Measurements from ENCODE around the gene PRTN3. TPM values are rescaled to one million over a fixed set of nuclear protein-coding genes. Genes with fewer than 3 reads are reported as not detected.

PRTN3 gene

DNA sequence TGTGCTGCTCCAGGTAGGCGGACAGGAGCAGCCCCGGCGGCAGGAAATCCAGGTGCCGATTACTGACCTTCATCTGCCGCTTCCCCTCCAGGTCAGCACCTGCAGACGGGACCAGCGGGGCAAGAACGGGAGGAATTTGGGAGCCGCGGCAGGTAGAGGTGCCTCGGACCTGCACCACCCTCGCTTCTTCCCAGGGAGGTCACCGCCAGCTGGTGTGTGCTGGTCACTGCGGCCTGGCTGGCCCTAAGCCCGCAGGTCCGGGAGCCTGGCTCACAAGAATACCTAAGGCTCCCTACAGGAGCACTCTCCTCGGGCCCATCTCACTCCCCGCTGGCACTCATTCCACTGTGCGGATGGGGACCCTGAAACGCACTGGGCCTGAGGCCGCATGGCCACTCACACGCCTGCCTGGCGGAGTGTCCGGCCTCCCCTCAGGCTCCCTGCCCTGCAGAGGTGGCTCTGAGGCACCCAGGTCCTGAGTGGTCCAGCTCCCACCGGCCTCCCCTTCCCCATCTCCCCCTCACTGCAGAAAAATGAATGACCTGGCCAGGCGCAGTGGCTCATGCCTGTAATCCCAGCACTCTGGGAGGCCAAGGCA, 56.7 kb downstream of the PRTN3 start:
- Histone ChIP-seq H3K9ac (ENCODE audit: low read depth, low read length) (no peak overlapping the region), H3K27me3 (ENCODE audit: control insufficient read depth, insufficient read depth, low read length) (no peaks in the 10 kb centered on the region), H3K4me1 (ENCODE audit: control insufficient read depth, insufficient read depth, low read length) (peaks cover 2% of the 10 kb centered on the region), H3K36me3 (ENCODE audit: insufficient read depth, low read length) (peaks cover 32% of the 10 kb centered on the region), H3K4me2 (ENCODE audit: low read length) (no peak overlapping the region), H3K4me3 (ENCODE audit: low read length) (no peak overlapping the region), H3K9me3 (replicated peaks; ENCODE audit: low read length) (no peaks in the 10 kb centered on the region)

Small RNA genes within 50 kb of the gene (small RNA-seq; reads per million reads assigned to genes)
- gene MIR3187 (not detected), gene RNU6-9 (7.7 reads per million, percentile 89 among the genes with 10 or more reads in this experiment)

Measured in skeletal muscle satellite cell (primary cell).